Thoracic aorta (tissue), 2 donors: ENCODE measurements around the gene DNAH7. TPM values are rescaled to one million over a fixed set of nuclear protein-coding genes. Genes with fewer than 3 reads are reported as not detected.

Experiments
- total RNA-seq, 2 donors: library from RNA; depleted of rRNA; stranded (reverse); fragments of >200 nt; gene quantifications; one replicate each; pipeline versions ENCODE4 v1.1.0 to v1.2.3, GENCODE V29; 2016

Gene DNAH7
- total RNA-seq, 2 donors from 2014 or later: 0.68 to 2.0 TPM

Other genes with a start within 250 kb of the DNAH7 start
- 10 to 100 TPM; 40.2 to 47.6 TPM for gene STK17B, start 102.7 kb upstream of the DNAH7 start, total RNA-seq